Astrocyte of the cerebellum (primary cell): Measurements from ENCODE around the gene GDE1.

Source experiments
- DNase-seq: peaks from one replicate; pipeline ENCODE4 v3.0.0-alpha.2; 2011; ENCODE audit warnings: low read depth
- H3K4me3 ChIP-seq: 2 replicates; pipeline ENCODE4 v1.5.1; 2011; ENCODE audit warnings: mild to moderate bottlenecking, low read depth, low read length, moderate library complexity
- CTCF ChIP-seq: IDR thresholded peaks from 2 replicates; pipeline ENCODE4 v1.5.1; 2012; ENCODE audit warnings: low read length, low read depth, moderate library complexity, mild to moderate bottlenecking; ENCODE audit errors: missing control alignments
- in situ Hi-C: cut with HindIII; loops from 2 replicates; pipeline ENCODE4 v1.10.0; 2017; ENCODE audit warnings: low sequenced_read_pairs

GDE1 gene

GRCh38 chr16:19521471-19522396 lies at the start of gene GDE1:
TSS of gene GDE1 (minus strand) at chr16:19522098. CDS start at chr16:19521964, 134 bp downstream.
- in situ Hi-C loops: no loop called here

GRCh38 chr16:19567560-19567959 lies 45.7 kb upstream of the GDE1 start:
- H3K4me3 ChIP-seq: no peak overlapping the region
- no peak for DNase-seq
- no peak for TF ChIP-seq CTCF
- in situ Hi-C loops: no loop called here

More at GRCh38 chr16:19521471-19522396, at the start of gene GDE1:
- peak; percentile 63 for DNase-seq
- H3K4me3 ChIP-seq: peak within 1 kb of the TSS; percentile 73
- peak; percentile 37 for TF ChIP-seq CTCF

GRCh38 chr16:19566362-19566761 lies 44.5 kb upstream of the GDE1 start:
- no peak for TF ChIP-seq CTCF
- in situ Hi-C loops: no loop called here
- DNase-seq: no peak
- H3K4me3 ChIP-seq: no peak overlapping the region

GRCh38 chr16:19563377-19563776 lies 41.5 kb upstream of the GDE1 start:
- no peak for DNase-seq
- in situ Hi-C loops: no loop called here
- no peak overlapping the region for H3K4me3 ChIP-seq
- TF ChIP-seq CTCF: no peak

GRCh38 chr16:19560078-19560477 lies 38.2 kb upstream of the GDE1 start:
- in situ Hi-C loops: no loop called here
- no peak for TF ChIP-seq CTCF
- no peak overlapping the region for H3K4me3 ChIP-seq
- no peak for DNase-seq

- DNase-seq: peak; percentile 48
- TF ChIP-seq CTCF: peak; percentile 52
- no peak overlapping the region for H3K4me3 ChIP-seq
- in situ Hi-C loops: no loop called here
Observed at GRCh38 chr16:19559242-19559910, 37.5 kb upstream of the GDE1 start.
